GM12801 (cell line): Measurements from ENCODE around the gene OGFOD3.

Source experiments
- CTCF ChIP-seq: IDR thresholded peaks from one replicate; pipeline ENCODE4 v1.5.1; 2011; ENCODE audit warnings: control low read depth; ENCODE audit not compliant: insufficient read length; ENCODE audit errors: extremely low read depth

The OGFOD3 gene

GRCh38 chr17:82369211-82369610, 49.2 kb downstream of the OGFOD3 start:
- no peak for TF ChIP-seq CTCF

GRCh38 chr17:82367724-82368524, 50.5 kb downstream of the OGFOD3 start:
- no peak for TF ChIP-seq CTCF

GRCh38 chr17:82366749-82367148, 51.6 kb downstream of the OGFOD3 start:
- no peak for TF ChIP-seq CTCF

- no peak for TF ChIP-seq CTCF
Measured at GRCh38 chr17:82365606-82366295, 52.6 kb downstream of the OGFOD3 start.

GRCh38 chr17:82361885-82362633, 56.3 kb downstream of the OGFOD3 start:
- no peak for TF ChIP-seq CTCF

- no peak for TF ChIP-seq CTCF
Measured at GRCh38 chr17:82358465-82359350, 59.7 kb downstream of the OGFOD3 start, which contains the start of gene TEX19. TSS of gene TEX19 (plus strand) at chr17:82359247. CDS start at chr17:82362151, 2,904 bp downstream.
